GM18499 (cell line): ENCODE results near the gene ODAD4.

Experiments
- ATAC-seq: cut with Tn5 transposase; IDR thresholded peaks from one replicate; pipeline ENCODE4 v1.9.1; 2021; ENCODE audit warnings: moderate number of reproducible peaks; ENCODE audit not compliant: insufficient read depth, unreplicated experiment

The ODAD4 gene

DNA sequence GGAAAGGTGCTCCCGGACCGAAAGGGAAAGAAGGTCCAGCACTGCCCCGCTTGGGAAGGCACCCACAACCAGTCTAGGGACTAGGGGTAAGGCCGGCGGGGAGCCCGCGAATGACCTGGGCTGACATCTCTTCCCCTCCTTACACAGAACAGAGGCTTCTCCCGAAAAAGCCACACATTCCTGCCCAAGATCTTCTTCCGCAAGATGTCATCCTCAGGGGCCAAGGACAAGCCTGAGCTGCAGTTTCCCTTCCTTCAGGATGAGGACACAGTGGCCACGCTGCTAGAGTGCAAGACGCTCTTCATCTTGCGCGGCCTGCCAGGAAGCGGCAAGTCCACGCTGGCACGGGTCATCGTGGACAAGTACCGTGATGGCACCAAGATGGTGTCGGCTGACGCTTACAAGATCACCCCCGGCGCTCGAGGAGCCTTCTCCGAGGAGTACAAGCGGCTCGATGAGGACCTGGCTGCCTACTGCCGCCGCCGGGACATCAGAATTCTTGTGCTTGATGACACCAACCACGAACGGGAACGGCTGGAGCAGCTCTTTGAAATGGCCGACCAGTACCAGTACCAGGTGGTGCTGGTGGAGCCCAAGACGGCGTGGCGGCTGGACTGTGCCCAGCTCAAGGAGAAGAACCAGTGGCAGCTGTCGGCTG lies 37.6 kb downstream of the ODAD4 start:
- no peak for ATAC-seq

DNA sequence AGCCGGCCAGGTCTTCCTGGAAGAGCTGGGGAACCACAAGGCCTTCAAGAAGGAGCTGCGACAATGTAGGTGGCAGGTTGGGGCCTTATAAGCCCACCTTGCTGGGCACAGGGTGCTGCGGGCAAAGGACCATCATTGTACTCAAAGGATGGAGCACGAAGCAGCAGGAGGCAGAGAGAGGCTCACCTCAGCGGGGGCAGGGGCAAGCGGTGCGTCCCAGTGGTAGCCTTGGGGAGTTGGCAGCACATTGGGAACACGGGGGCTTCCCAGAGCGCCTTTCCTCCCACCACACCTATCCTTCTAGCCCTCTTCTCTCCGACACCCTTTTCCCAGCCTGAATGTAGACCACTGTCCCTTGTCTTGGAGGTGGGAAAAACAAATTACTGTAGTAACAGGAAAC lies 38.3 kb downstream of the ODAD4 start:
- ATAC-seq: no peak

DNA sequence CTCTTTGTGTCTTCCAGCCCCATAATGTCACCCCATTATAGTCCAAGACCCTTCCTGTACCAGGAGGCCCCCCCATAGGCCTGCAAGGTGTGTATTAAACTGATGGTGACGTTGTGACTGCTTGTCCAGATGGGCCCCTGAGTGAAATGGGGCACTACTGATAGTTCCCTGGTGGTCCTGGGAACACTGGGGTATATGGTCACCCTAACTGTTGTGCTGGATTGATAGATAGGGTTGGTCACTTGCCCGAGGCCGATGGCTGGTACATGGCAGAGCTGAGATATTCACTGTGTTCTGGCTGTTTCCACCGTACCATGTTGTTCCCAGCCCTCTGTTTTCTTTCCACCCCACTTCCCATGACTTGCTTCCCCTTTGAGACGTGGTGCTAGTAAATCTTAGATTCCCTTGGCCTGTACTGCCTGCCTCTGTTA lies 40.5 kb downstream of the ODAD4 start:
- no peak for ATAC-seq

DNA sequence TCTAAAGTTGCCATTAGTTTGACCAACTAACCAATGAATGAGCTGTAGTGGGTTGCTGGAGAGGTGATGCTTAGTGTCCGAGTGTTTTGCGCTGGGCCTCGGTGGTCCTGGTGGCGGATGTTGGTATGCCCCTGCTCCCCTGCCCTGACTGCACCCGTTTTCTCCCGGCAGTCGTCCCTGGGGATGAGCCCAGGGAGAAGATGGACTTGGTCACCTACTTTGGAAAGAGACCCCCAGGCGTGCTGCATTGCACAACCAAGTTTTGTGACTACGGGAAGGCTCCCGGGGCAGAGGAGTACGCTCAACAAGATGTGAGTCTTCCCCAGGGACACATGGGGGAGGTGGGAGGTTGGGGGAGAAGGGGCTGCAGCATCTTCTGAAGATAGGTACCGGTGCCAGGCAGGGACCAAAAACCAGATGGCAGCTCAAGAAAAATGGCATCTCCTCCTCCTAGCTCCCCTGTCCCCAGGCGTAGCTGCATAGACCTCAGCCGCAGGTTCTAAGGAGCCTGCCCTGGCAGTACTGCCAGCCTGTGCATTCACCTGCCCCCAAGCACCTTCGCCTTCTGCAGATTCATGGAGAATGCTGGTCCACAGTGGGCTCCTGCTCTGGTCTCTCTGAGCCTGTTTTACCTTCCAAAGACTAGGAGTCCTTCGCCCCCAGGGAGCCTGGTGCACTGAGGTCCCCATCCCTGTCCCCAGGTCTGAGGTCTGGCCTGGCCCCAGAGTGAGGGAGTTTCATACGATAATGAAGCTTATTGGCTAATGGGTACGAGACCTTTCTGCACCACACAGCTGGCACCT lies 41.5 kb downstream of the ODAD4 start:
- no peak for ATAC-seq

DNA sequence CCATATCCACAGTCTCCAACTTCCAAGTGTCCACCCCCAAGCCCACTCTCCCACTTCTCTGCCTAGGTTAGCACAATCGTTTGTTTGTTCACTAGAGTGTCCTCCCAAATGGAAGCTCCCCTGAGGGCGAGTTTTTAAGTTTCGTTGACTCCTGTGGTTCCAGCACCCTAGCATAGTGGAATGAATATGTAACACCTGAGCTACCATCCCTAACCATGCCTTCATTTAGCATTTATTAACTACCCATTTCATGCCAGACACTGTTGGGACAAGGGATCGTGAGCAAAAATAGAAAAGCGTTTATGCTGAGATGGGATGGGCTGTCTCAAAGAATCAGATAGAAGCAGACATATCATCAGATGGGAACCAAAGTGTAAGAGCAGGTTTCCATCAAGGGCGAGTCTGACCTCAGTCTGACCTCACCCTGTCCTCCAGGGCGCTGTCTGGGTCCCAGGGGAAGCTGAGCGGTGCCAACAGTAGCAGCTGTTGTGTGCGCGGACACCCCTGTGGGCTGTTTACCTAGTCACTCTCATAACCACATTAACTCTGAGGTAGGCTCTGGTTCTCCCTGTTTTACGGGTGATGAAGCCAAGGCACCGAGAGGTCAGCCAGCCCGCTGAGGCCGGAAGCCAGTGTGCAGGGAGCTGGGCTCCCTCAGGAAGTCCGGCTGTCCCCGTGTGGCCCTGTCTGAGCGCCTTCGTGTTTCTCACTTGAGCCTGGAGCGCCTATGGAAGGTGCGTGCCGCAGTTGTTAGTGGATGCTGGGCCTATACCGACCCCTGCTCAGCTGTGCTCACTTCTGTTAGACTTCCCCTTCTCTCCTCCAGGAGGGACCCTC lies 42.4 kb downstream of the ODAD4 start:
- ATAC-seq: no peak

DNA sequence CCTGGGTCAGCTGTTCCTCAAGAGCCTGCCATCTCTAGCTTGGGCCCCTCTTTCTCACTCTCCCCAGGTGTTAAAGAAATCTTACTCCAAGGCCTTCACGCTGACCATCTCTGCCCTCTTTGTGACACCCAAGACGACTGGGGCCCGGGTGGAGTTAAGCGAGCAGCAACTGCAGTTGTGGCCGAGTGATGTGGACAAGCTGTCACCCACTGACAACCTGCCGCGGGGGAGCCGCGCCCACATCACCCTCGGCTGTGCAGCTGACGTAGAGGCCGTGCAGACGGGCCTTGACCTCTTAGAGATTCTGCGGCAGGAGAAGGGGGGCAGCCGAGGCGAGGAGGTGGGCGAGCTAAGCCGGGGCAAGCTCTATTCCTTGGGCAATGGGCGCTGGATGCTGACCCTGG lies 43.0 kb downstream of the ODAD4 start:
- no peak for ATAC-seq

DNA sequence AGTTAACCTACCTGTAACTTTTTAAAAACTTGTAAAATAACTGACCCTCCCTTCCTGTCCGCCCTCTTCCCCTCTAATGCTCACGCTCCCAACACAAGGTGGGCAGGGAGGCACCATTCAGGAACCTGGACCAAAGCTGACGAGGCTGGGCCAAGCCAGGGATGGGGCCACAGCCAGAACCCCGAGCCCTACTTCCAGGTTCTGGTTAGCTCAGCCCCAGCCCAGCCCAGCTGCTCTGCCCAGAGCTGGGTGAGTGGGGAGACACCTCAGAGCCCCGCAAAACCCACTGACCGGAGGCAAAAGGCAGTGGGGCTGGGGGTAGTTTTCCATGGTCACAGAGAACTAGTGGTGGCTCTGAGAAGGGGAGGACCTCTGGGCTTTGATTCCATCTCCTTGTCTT lies 43.6 kb downstream of the ODAD4 start:
- no peak for ATAC-seq

DNA sequence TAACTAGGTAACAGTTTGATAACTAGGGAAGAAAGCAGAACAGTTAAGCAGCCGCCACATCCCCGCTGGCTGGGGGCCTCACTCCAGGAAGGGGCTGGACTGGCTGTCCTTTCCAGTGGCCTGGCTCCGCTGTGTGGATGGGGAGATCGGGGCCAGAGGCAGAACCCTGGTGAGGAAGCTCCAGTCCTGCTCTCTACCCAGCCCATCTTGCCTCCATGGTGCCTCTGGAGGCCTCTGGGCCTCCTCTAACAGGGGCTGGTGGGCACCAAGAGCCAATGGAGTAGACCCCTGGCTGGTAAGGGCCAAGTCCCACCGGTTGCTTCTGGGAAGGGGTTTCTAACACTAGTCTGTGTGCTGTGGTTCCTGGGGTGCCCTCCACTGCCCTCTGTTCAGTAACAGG lies 44.2 kb downstream of the ODAD4 start:
- ATAC-seq: no peak

DNA sequence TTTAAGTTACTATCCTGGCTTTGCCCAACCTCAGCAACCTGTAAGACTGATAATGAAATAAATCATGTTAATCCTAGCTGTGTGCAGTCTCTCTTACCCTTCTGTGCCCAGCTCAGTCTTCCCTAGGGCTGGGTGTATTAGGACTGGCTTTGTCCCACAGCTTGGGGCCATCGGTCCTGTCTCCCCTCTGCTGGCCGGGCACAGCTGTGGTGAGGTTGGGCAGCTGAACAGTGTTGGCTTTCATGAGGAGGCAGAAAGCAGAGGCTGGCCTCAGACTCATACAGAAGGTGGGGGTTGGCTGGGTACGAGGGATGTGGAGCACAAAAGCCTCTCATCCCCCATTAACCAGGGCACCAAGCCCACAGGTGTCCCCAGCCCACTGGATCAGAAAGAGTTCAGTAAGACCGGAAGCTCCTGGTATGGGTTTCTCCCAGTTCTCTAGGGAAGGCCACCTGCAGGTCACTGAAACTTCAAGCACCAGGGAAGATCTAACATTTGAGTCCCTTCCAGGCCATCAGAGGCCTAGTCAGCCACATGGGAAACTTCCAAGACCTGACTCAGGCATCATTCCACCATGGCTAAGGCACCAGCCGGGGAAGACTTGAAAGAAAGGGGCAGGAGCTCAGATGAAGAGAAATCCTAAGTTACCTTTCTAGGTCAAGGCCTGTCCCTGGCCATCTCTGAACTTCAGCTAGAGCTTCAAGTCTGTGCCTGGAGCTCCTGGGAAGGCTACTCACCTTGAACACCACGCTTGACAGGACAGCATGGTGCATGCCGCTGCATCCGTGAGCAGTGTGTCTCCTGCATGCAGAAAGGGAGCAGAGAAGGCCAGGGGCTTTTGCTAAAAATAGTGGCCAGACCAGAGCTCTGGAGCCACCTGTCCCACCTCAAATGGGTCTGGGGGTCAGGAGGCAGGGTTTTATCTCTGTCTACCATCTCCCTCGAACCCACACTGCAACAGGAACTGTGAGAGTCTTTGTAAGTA lies 45.0 kb downstream of the ODAD4 start:
- no peak for ATAC-seq

DNA sequence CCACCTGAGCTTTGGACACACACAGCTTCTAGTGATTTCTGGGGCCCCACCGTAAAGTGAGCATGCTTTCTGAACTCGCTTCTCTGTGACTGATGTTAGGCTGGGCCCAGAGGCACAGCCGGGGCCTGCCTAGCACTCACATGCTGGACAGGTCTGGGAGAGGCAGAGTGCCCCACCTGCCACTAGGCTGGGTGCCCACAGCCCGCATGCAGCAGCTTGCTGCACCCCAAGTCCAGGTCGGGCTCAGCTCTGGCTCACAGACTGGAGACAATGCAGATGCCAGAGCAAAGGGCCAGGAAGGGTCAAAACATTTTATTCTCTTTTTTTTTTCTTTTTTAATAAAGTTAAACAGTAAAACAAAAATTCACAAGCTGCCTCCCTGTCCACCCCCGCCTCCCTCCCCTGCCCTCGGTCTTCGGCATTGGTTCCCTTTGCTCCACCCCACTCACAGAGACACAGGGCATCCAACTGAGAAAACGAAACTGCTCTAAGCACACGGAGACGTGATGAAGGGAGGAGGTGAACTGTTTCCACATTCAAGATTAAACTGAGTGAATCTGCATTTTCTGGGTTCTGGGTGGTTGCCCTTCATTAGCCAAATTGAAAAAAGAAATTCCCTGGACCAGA lies 45.8 kb downstream of the ODAD4 start:
- ATAC-seq: no peak

DNA sequence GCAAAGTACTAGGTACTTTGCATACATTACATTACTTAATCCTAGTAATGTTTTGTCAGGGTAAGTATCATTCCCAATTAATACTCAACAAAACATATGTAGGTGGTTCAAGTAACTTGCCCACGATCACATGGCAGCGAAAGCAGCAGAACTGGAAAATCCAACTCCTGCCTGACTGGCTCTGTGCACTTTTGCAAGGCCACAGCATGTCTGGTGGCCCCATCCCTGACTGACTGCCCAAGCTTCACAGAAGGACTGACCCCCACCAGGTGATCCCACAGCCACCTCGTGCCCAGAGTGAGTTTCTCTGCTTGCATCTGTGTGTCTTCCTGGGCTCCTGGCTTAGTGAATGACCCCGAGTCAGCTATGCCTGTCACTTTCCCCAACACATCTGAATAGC lies 47.6 kb downstream of the ODAD4 start:
- ATAC-seq: no peak

DNA sequence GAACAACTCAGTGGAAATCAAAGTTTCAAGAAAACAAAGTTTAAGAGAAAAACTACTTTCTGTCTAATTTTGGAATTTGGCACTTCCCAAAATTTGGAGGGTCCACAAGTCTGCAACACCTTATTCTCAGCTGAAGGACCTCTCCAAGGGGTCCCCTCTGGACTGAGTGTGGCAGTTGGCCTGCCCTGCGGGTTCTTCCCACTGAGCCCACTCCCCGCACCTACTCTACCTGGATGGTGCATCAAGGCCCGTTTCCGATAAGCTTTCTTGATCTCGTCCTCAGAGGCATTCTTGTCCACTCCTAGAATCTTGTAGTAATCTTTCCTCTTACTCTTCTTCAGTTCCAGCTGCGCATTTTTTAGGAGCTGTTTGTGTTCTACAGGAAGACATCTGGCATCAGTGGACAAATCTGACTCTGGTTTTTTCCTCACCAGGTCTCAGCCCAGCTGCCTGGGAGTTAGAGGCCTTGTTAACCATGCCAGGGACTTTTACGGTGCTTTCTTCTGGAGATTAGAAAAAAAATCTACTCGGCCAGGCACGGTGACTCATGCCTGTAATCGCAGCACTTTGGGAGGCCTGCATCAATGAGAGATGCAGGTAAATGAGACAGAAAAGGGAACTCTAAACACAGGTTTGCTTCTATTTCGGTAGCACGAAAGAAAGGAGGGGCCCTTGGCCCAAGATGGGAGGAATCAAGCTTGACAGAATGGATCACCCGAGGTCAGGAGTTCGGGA lies 51.8 kb downstream of the ODAD4 start:
- ATAC-seq: no peak

DNA sequence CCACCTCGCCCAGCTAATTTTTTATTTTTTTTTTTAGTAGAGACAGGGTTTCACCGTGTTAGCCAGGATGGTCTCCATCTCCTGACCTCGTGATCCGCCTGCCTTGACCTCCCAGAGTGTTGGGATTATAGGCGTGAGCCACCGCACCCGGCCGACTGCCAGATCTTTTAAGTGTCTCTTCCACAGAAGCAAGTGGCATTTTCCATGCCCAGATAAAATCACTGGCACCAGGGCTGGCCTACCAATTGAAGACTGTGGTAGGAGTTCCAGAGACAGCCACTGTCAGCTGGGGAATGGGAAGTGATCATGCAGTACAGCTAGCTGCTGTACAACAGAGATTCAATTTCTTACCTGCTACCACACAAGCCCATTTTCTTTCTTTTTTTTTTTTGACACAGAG lies 54.0 kb downstream of the ODAD4 start:
- no peak for ATAC-seq

DNA sequence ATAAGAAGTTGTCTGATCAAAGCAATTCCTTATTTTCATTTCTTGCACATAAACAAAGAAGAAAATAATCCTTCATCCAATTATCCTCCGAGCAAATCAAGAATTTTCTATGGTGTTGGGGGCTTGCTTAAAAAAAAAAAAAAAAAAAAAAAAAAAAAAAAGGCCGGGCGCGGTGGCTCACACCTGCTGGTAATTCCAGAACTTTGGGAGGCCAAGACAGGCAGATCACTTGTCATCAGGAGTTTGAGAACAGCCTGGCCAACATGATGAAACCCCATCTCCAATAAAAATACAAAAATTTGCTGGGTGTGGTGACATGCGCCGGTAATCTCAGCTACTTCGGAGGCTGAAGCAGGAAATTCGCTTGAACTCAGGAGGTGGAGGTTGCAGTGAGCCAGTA lies 55.5 kb downstream of the ODAD4 start:
- ATAC-seq: no peak

DNA sequence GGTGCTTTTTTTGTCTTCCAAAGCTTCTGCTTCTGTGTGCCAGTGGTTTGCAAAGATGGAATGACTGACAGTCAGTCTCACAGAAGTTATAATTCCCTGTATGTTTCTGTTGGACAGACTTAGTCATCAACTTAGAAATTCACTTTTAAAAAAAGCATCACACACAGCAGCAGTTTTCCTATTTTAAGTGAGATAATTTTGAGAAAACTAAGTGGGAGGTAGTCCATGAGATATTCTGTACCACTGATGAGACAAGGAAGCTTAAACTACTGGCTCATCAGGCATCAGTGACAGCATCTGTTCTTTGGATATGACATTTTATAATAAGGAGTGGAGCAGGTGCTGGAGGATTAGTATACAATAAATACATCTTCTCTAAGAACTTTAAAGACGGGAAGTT lies 56.2 kb downstream of the ODAD4 start:
- ATAC-seq: no peak

DNA sequence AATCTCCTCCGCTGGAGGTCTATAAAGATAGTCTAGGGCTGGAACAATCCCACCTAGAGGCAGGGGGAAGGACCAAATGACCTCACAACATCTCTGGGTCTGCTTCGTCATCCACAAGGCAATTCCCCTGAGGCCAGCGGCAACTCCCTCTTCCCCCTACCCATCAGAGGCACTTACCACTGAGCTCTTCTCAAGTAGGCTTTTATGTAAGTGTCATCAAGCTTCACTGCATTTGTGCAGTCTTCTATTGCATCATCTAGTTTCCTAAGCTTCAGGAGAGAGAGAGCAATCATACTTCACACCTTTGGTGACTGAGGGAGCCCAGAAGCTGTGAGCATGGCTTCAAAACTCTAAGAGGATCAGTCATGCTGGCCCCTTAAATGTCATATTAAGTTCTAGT lies 57.2 kb downstream of the ODAD4 start:
- ATAC-seq: no peak

DNA sequence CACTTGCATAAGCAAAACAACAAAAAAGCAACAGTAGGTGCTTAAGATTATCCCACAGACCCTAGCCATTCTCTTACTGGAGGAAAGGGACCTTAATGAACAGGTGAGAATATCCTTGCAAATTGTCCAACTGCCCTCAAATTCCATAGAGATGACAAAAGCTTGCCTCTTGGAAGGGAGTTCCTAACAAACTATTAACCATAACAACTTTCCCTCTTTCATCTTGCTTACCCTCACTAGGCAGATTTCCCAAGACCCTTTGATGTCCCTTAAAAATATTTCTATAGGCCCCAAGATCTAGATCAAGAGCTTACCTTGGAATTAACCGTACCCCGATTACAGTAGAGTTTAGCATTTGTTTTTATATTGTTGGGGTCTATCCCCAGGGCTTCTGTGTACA lies 58.0 kb downstream of the ODAD4 start:
- no peak for ATAC-seq

DNA sequence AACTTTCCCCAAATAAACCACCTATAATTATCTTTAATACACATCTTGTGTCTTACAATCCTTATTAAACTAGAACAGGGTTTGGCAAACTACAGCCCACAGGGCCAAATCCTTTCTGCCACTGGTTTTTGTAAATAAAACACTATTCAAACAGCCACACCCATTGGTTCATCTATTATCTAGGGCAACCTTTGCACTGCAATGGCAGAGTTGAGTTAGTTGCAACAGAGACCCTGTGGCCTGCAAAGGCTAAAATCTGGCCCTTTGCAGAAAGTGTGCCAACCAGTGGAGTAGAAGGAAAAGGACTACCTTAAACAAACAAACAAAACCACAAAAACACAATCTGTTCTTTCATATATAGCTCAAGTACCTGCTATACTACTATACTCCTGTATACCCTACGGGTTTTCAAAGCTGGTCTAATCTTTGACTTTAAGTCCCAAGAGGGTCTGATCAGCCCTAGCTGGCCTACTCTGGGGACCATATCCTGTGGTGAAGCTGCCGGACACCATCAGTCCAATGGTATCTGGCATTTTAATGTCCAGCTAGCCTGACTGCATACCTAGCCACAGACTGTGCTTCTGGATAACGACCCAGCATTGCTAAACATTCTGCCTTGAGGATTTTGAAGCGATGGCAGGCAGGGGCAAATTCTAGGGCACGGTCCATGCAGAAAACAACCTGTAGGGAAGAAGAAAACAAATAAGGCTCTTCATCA lies 59.4 kb downstream of the ODAD4 start:
- no peak for ATAC-seq
